SH-SY5Y (cell line): ENCODE measurements around the gene MAB21L4.

Experiments
- GATA2 ChIP-seq: IDR thresholded peaks from 2 replicates; pipeline ENCODE4 v1.6.1; 2011; ENCODE audit warnings: mild to moderate bottlenecking, low read depth, low read length
- GATA3 ChIP-seq: IDR thresholded peaks from 2 replicates; pipeline ENCODE4 v1.6.1; 2011; ENCODE audit warnings: low read depth, mild to moderate bottlenecking, low read length, moderate library complexity

DNA sequence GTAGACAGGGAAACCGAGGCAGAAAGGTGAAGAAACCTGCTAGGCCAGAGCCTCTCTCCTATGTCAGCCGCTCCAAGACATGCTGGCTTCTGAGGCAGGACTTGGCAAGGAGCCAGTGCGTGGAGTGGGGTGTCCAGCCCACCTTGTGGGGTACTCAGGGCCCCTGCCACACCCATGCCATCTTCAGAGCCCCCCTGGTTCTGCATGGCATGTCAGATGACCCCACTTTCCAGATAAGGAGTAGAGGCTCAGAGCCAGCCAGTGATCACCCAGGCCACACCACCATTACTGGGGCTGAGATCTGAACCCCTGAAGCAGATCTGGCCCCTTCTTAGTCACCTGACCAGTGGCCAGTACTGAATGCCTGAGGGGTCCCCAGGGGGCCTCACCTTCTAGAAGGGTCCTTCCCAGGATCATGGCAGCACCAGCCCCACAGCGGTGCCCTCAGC, 24.9 kb upstream of the MAB21L4 start:
- TF ChIP-seq GATA2: no peak
- no peak for TF ChIP-seq GATA3
